Tibial artery (tissue), 4 donors: ENCODE data around the gene BTBD16.

Source experiments
- DNase-seq, 2 donors: peaks; one replicate each; pipeline ENCODE4 v3.0.0-alpha.2; 2019
- H3K27ac ChIP-seq, 2 donors: fragments of 200-600 bp; sonication (generic) in 1 of 2; 1 replicate in 1 of 2; 2 replicates in 1 of 2; pipeline ENCODE4 v1.5.1; 2018 to 2019; ENCODE audit warnings: mild to moderate bottlenecking in 1 of 2
- H3K27me3 ChIP-seq, 2 donors: fragments of 200-600 bp; sonication (generic) in 1 of 2; one replicate each; pipeline versions ENCODE4 v1.5.1 to v1.6.0; 2016 to 2019
- H3K36me3 ChIP-seq, 3 donors: fragments of 200-600 bp; sonication (generic) in 2 of 3; one replicate each; pipeline ENCODE4 v1.5.1; 2016 to 2019; ENCODE audit warnings: mild to moderate bottlenecking in 2 of 3
- H3K4me1 ChIP-seq, 4 donors: fragments of 200-600 bp; sonication (generic) in 2 of 4; 1 replicate in 3 of 4; 2 replicates in 1 of 4; pipeline ENCODE4 v1.5.1; 2016 to 2019
- H3K4me3 ChIP-seq, 2 donors: fragments of 200-600 bp; sonication (generic) in 1 of 2; 1 replicate in 1 of 2; 2 replicates in 1 of 2; pipeline ENCODE4 v1.5.1; 2018 to 2019; ENCODE audit warnings: mild to moderate bottlenecking in 2 of 2
- H3K9me3 ChIP-seq, 3 donors: fragments of 200-600 bp; sonication (generic) in 1 of 3; one replicate each; pipeline ENCODE4 v1.5.1; 2016 to 2019
- CTCF ChIP-seq, 2 experiments: fragments of 200-600 bp in 1 of 2; fragments of 450-650 bp in 1 of 2; IDR thresholded peaks; one replicate each; pipeline ENCODE4 v1.5.1; 2017 to 2019; ENCODE audit warnings: antibody characterized with exemption in 2 of 2, mild to moderate bottlenecking in 1 of 2, moderate library complexity in 1 of 2
- intact Hi-C: fragments of 100-400 bp; cut with DNase I; formaldehyde crosslinking; loops from one replicate; pipeline ENCODE4 v1.15.0; 2023; ENCODE audit warnings: low total_unique reads

BTBD16 gene

GRCh38 chr10:122279725-122280141 is 8.6 kb downstream of the BTBD16 start:
- H3K27ac ChIP-seq: no peak overlapping the region
- no peak for DNase-seq
- intact Hi-C loops: no loop called here
- H3K4me3 ChIP-seq: no peak overlapping the region
- H3K9me3 ChIP-seq: no peaks in the 10 kb centered on the region
- TF ChIP-seq CTCF (IDR thresholded peaks at IDR 0.05): peak in 1 of 2 experiments; percentile 25
- H3K4me1 ChIP-seq: peaks cover 0 to 16% (median 3%) of the 10 kb centered on the region in 4 donors
- no peaks in the 10 kb centered on the region for H3K27me3 ChIP-seq
- no peaks in the 10 kb centered on the region for H3K36me3 ChIP-seq

- H3K27me3 ChIP-seq: no peaks in the 10 kb centered on the region
- no peak overlapping the region for H3K27ac ChIP-seq
- DNase-seq: no peak
- TF ChIP-seq CTCF (IDR thresholded peaks at IDR 0.05): no peak
- no peaks in the 10 kb centered on the region for H3K36me3 ChIP-seq
- intact Hi-C loops: no loop called here
- peaks cover 0 to 16% (median 3%) of the 10 kb centered on the region in 4 donors for H3K4me1 ChIP-seq
- H3K4me3 ChIP-seq: no peak overlapping the region
- H3K9me3 ChIP-seq: no peaks in the 10 kb centered on the region
Measured at GRCh38 chr10:122280156-122280555, 9.1 kb downstream of the BTBD16 start.

- H3K27ac ChIP-seq: peak overlapping the region in 1 of 2 donors; percentile 64
- no peak for TF ChIP-seq CTCF (IDR thresholded peaks at IDR 0.05)
- no peaks in the 10 kb centered on the region for H3K27me3 ChIP-seq
- H3K4me1 ChIP-seq: peaks cover 0 to 16% (median 3%) of the 10 kb centered on the region in 4 donors
- no peaks in the 10 kb centered on the region for H3K36me3 ChIP-seq
- intact Hi-C loops: no loop called here
- H3K4me3 ChIP-seq: no peak overlapping the region
- no peaks in the 10 kb centered on the region for H3K9me3 ChIP-seq
- no peak for DNase-seq
Measured at GRCh38 chr10:122281018-122281626, 10.0 kb downstream of the BTBD16 start.

GRCh38 chr10:122281751-122282150 is 10.7 kb downstream of the BTBD16 start:
- no peaks in the 10 kb centered on the region for H3K9me3 ChIP-seq
- no peaks in the 10 kb centered on the region for H3K27me3 ChIP-seq
- no peak overlapping the region for H3K4me3 ChIP-seq
- DNase-seq: no peak
- intact Hi-C loops: no loop called here
- peak overlapping the region; percentile 59 to 64 for H3K27ac ChIP-seq
- H3K4me1 ChIP-seq: peaks cover 0 to 19% (median 3%) of the 10 kb centered on the region in 4 donors
- TF ChIP-seq CTCF (IDR thresholded peaks at IDR 0.05): no peak
- no peaks in the 10 kb centered on the region for H3K36me3 ChIP-seq

GRCh38 chr10:122282253-122282671 is 11.2 kb downstream of the BTBD16 start:
- intact Hi-C loops: no loop called here
- H3K27me3 ChIP-seq: no peaks in the 10 kb centered on the region
- H3K4me1 ChIP-seq: peaks cover 0 to 24% (median 4%) of the 10 kb centered on the region in 4 donors
- DNase-seq: peak in 1 of 2 donors; percentile 79
- peak overlapping the region; percentile 59 to 64 for H3K27ac ChIP-seq
- peak overlapping the region; percentile 8 for H3K4me3 ChIP-seq
- no peaks in the 10 kb centered on the region for H3K9me3 ChIP-seq
- H3K36me3 ChIP-seq: no peaks in the 10 kb centered on the region
- TF ChIP-seq CTCF (IDR thresholded peaks at IDR 0.05): no peak
